Stomach (tissue), 4 donors: Measurements from ENCODE around the gene TSHR.

Experiments
- EP300 ChIP-seq: sonication (generic); formaldehyde crosslinking; IDR thresholded peaks from one replicate; pipeline ENCODE4 v1.6.1; 2017; ENCODE audit warnings: antibody characterized with exemption
- POLR2A ChIP-seq, 4 donors: fragments of 450-650 bp; IDR thresholded peaks; one replicate each; pipeline ENCODE4 v1.6.1; 2016; ENCODE audit warnings: antibody characterized with exemption in 4 of 4, control low read depth in 2 of 4, mild to moderate bottlenecking in 1 of 4, moderate library complexity in 1 of 4
- POLR2AphosphoS5 ChIP-seq, 3 donors: sonication (generic); formaldehyde crosslinking; IDR thresholded peaks; one replicate each; pipeline ENCODE4 v1.6.1; 2016; ENCODE audit warnings: antibody characterized with exemption in 3 of 3
- TF ChIP-seq, protein P1 (sequence below), 7 experiments: fragments of 450-650 bp in 4 of 7; fragments of 200-600 bp in 3 of 7; sonication (generic) in 3 of 7; IDR thresholded peaks; one replicate each; pipeline ENCODE4 v1.5.1; 2016 to 2019; ENCODE audit warnings: antibody characterized with exemption in 7 of 7, control low read depth in 2 of 7, mild to moderate bottlenecking in 1 of 7

DNA sequence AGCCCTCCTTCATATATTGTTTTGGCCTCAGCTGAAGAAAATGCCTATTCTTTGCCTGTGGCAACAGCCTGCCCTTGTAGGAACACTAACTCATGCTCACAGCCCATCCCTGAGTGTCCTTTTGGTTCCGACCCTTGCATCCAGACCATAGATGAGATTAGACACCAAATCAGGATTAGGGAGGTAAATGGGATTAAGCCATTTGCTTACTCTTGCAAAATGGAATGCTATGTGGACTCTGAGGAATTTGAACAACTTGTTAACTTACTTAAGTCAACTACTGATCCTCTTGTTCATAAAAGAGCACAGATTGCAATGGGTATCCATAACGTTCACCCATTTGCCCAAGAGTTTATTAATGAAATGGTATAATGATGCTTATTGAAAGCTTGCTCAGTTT, 27.3 kb downstream of the TSHR start:
- no peak for TF ChIP-seq POLR2A (IDR thresholded peaks at IDR 0.05)
- TF ChIP-seq, protein P1, sequence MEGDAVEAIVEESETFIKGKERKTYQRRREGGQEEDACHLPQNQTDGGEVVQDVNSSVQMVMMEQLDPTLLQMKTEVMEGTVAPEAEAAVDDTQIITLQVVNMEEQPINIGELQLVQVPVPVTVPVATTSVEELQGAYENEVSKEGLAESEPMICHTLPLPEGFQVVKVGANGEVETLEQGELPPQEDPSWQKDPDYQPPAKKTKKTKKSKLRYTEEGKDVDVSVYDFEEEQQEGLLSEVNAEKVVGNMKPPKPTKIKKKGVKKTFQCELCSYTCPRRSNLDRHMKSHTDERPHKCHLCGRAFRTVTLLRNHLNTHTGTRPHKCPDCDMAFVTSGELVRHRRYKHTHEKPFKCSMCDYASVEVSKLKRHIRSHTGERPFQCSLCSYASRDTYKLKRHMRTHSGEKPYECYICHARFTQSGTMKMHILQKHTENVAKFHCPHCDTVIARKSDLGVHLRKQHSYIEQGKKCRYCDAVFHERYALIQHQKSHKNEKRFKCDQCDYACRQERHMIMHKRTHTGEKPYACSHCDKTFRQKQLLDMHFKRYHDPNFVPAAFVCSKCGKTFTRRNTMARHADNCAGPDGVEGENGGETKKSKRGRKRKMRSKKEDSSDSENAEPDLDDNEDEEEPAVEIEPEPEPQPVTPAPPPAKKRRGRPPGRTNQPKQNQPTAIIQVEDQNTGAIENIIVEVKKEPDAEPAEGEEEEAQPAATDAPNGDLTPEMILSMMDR (IDR thresholded peaks at IDR 0.05): no peak
- TF ChIP-seq POLR2AphosphoS5 (IDR thresholded peaks at IDR 0.05): no peak
- no peak for TF ChIP-seq EP300
